HCT116 (cell line): Measurements from ENCODE around the gene GAS2L2. TPM values are rescaled to one million over a fixed set of nuclear protein-coding genes. Genes with fewer than 3 reads are reported as not detected.

ENCODE experiments used
- ATAC-seq: fragments of 200-7000 bp; cut with Tn5 transposase; 2 replicates; pipeline ENCODE4 v1.9.1; 2020; ENCODE audit warnings: mild to moderate bottlenecking, moderate library complexity
- BruUV-seq: library from RNA; stranded (reverse); fragments of 400-500 nt; replicated peaks from 2 replicates; lab custom pipeline; 2021; lab: Mats Ljungman, UMichigan
- CTCF ChIA-PET: fragments of 300-600 bp; sonication (Branson Sonifier 250); formaldehyde crosslinking; loops from one replicate; lab custom pipeline; 2021; ENCODE audit warnings: antibody characterized with exemption; lab: Charles Lee
- POLR2A ChIA-PET: fragments of 300-600, 350-600 bp; sonication (Branson Sonifier 250); formaldehyde crosslinking; loops from one replicate; lab custom pipeline; 2021; ENCODE audit warnings: antibody characterized with exemption; lab: Charles Lee
- RAD21 ChIA-PET, 2 experiments: fragments of 300-600 bp; sonication (Branson Sonifier 250); formaldehyde crosslinking; loops; one replicate each; lab custom pipeline; 2023; ENCODE audit warnings: low total read pairs in 2 of 2; ENCODE audit not compliant: uncharacterized antibody in 2 of 2, unreplicated experiment in 2 of 2, low non-redundant PET in 1 of 2; lab: Charles Lee
- DNase-seq: peaks from one replicate; pipeline ENCODE4 v3.0.0-alpha.2; 2010; ENCODE audit warnings: low read depth, low spot score
- H2AFZ ChIP-seq: fragments of 200-600 bp; shearing (Covaris generic), sonication (generic); 2 replicates; pipeline ENCODE4 v1.6.1; 2017; ENCODE audit warnings: low read depth, mixed run types, mixed read lengths, antibody characterized with exemption, low read length; ENCODE audit not compliant: poor library complexity, severe bottlenecking
- H3K27ac ChIP-seq: 2 replicates; pipeline ENCODE4 v1.5.1; 2012; ENCODE audit warnings: low read depth, low read length
- H3K27me3 ChIP-seq: fragments of 200-600 bp; sonication (generic); 2 replicates; pipeline ENCODE4 v1.6.1; 2016; ENCODE audit warnings: mixed run types, low read length, mixed read lengths; ENCODE audit not compliant: insufficient read depth
- H3K36me3 ChIP-seq, 2 experiments: fragments of 200-500 bp in 1 of 2; fragments of 200-600 bp in 1 of 2; sonication (Bioruptor generic) in 1 of 2; sonication (generic) in 1 of 2; 2 replicates each; pipeline versions ENCODE4 v1.5.1 to v1.6.1; 2014 to 2016; ENCODE audit warnings: low read length in 2 of 2, inconsistent platforms in 1 of 2, mixed read lengths in 1 of 2, mixed run types in 1 of 2; ENCODE audit not compliant: insufficient read depth in 2 of 2, control insufficient read depth in 1 of 2
- H3K4me1 ChIP-seq, 2 experiments: fragments of 200-600 bp in 1 of 2; sonication (generic) in 1 of 2; 2 replicates each; pipeline versions ENCODE4 v1.5.1 to v1.6.1; 2012 to 2017; ENCODE audit warnings: low read length in 2 of 2, inconsistent platforms in 1 of 2, mild to moderate bottlenecking in 1 of 2, mixed read lengths in 1 of 2, mixed run types in 1 of 2, moderate library complexity in 1 of 2; ENCODE audit not compliant: insufficient read depth in 2 of 2, control insufficient read depth in 1 of 2
- H3K4me2 ChIP-seq: fragments of 200-600 bp; sonication (generic); 2 replicates; pipeline ENCODE4 v1.6.1; 2017; ENCODE audit warnings: mixed run types, low read length, mixed read lengths
- H3K4me3 ChIP-seq, 2 experiments: fragments of 200-600 bp in 1 of 2; sonication (generic) in 1 of 2; replicated peaks in 1 of 2; 2 replicates each; pipeline ENCODE4 v1.5.1; 2011 to 2016; ENCODE audit warnings: low read length in 2 of 2, control low read depth in 1 of 2, low read depth in 1 of 2, mild to moderate bottlenecking in 1 of 2, mixed read lengths in 1 of 2, mixed run types in 1 of 2
- H3K79me2 ChIP-seq: fragments of 200-600 bp; sonication (generic); 2 replicates; pipeline ENCODE4 v1.6.1; 2017; ENCODE audit warnings: mild to moderate bottlenecking, mixed run types, low read length, moderate library complexity, mixed read lengths; ENCODE audit not compliant: insufficient read depth
- H3K9ac ChIP-seq: fragments of 200-600 bp; sonication (generic); 2 replicates; pipeline ENCODE4 v1.6.1; 2016; ENCODE audit warnings: low read length, mixed read lengths
- H3K9me2 ChIP-seq: fragments of 200-600 bp; sonication (generic), shearing (Covaris generic); 2 replicates; pipeline ENCODE4 v1.6.1; 2017; ENCODE audit warnings: mixed run types, mild to moderate bottlenecking, moderate library complexity; ENCODE audit not compliant: insufficient read depth
- H3K9me3 ChIP-seq, 2 experiments: fragments of 200-500 bp in 1 of 2; fragments of 200-600 bp in 1 of 2; sonication (Bioruptor generic) in 1 of 2; sonication (generic) in 1 of 2; 2 replicates each; pipeline ENCODE4 v1.6.1; 2014 to 2017; ENCODE audit warnings: low read length in 2 of 2, mixed read lengths in 2 of 2, inconsistent platforms in 1 of 2, low read depth in 1 of 2, mild to moderate bottlenecking in 1 of 2, mixed run types in 1 of 2, moderate library complexity in 1 of 2; ENCODE audit not compliant: control insufficient read depth in 1 of 2, insufficient read depth in 1 of 2
- H4K20me1 ChIP-seq: fragments of 200-600 bp; sonication (generic), shearing (Covaris generic); 2 replicates; pipeline ENCODE4 v1.6.1; 2017; ENCODE audit warnings: mixed run types, mild to moderate bottlenecking, moderate library complexity; ENCODE audit not compliant: insufficient read depth
- ATF3 ChIP-seq: IDR thresholded peaks from 2 replicates; pipeline ENCODE4 v1.6.1; 2012
- CEBPB ChIP-seq: IDR thresholded peaks from 2 replicates; pipeline ENCODE4 v1.6.1; 2012; ENCODE audit warnings: low read depth
- EZH2 ChIP-seq: fragments of 200-600 bp; sonication (generic); IDR thresholded peaks from 2 replicates; pipeline ENCODE4 v1.6.1; 2017; ENCODE audit warnings: antibody characterized with exemption, mixed run types
- EZH2phosphoT487 ChIP-seq: fragments of 200-600 bp; IDR thresholded peaks from 2 replicates; pipeline ENCODE4 v1.6.1; 2018; ENCODE audit warnings: antibody characterized with exemption, borderline replicate concordance
- FOSL1 ChIP-seq: IDR thresholded peaks from 2 replicates; pipeline ENCODE4 v1.6.1; 2012; ENCODE audit warnings: low read depth
- JUND ChIP-seq: IDR thresholded peaks from 2 replicates; pipeline ENCODE4 v1.6.1; 2012
- ZBTB33 ChIP-seq: IDR thresholded peaks from 2 replicates; pipeline ENCODE4 v1.6.1; 2011; ENCODE audit warnings: mild to moderate bottlenecking, low read length, moderate library complexity; ENCODE audit not compliant: insufficient replicate concordance; ENCODE audit errors: extremely low read depth
- ZNF274 ChIP-seq: fragments of 200-500 bp; sonication (Bioruptor generic); IDR thresholded peaks from 2 replicates; pipeline ENCODE4 v1.6.1; 2014; ENCODE audit warnings: mild to moderate bottlenecking, low read depth, low read length, inconsistent platforms
- intact Hi-C: fragments of 100-400 bp; cut with micrococcal nuclease; formaldehyde crosslinking; loops from 2 replicates; pipeline ENCODE4 v1.10.0; 2022
- total RNA-seq: library from RNA; stranded (reverse); gene quantifications from one replicate; pipeline ENCODE4 v1.2.1, GENCODE V29; 2021; ENCODE audit not compliant: unreplicated experiment

Gene GAS2L2
- total RNA-seq, 1 experiment from 2014 or later = not detected

- DNase-seq (no peak), ATAC-seq (no peak)
- Histone ChIP-seq H3K9me2 (no peaks in the 10 kb centered on the region), H2AFZ (no peak overlapping the region), H3K27ac (no peak overlapping the region), H3K27me3 (no peaks in the 10 kb centered on the region), H3K9me3 (no peaks in the 10 kb centered on the region), H3K4me1 (no peaks in the 10 kb centered on the region), H3K9ac (no peak overlapping the region), H3K36me3 (no peaks in the 10 kb centered on the region), H3K79me2 (no peaks in the 10 kb centered on the region), H4K20me1 (no peaks in the 10 kb centered on the region), H3K4me3 (no peak overlapping the region), H3K4me2 (no peak overlapping the region)
- intact Hi-C loops = no loop called here
- TF ChIP-seq ZNF274 (no peak), EZH2phosphoT487 (no peak), JUND (no peak), ATF3 (no peak), CEBPB (no peak), FOSL1 (no peak), EZH2 (no peak), ZBTB33 (no peak)
- BruUV-seq = no TSS peak
- ChIA-PET CTCF (interaction anchor here (0.9 to 1.1 kb wide), 2 partner anchors 10 kb away, joined by 3 read pairs; no protein-coding TSS in a partner anchor), RAD21 (no interaction called here), POLR2A (no interaction called here)
Observed at GRCh38 chr17:35773679-35774425, 20.8 kb upstream of the GAS2L2 start.
